ENCODE measurements around the gene E2F4. TPM values are rescaled to one million over a fixed set of nuclear protein-coding genes. Genes with fewer than 3 reads are reported as not detected.
A peak's percentile ranks its signal among the peaks of the same experiment; 100 is the strongest.

Gene E2F4
- total and polyA plus RNA-seq, 8 donors: 45.7 to 81.4 (median 53.9) TPM

DNA sequence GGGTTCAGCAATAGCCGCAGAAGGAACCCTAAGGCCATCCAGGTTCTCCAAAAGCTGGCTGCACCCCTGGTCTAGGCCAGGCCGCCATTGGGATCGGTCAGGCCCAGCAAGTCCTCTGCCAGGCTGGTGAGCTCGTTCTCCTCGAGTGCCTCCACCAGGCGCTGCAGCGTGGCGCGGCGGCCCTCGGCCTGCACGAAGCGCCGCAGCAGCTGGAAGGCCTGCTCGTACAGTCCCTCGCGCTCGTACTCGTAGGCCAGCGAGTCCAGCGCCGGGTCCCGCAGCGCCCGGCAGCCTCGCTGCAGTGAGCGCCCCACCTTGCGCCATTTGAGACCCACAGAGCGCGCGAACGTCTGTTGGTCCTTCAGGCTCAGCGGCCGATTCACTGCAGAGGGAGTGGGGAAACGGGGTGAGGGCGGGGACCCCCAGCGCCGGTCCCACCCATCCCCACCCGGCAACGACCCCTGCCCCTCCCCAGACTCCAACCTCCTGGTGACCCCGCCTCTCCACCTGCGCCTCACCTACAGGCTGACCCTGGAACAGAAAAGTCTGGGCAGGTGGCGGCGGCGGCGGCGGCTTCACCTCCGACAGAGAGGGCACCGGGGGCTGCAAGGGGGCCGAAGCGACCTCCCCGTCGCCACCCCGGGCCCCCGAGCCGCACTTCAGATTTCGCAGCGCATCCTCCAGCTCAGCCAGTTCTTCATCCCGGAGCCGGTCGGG, 37.2 kb upstream of the E2F4 start:
- DNase-seq (no peak), ATAC-seq (no peak)
- Histone ChIP-seq H3K27ac (no peak overlapping the region), H3K4me3 (no peak overlapping the region), H3K27me3 (peaks cover 0 to 39% of the 10 kb centered on the region in 2 donors), H3K4me1 (peaks cover 4 to 56% of the 10 kb centered on the region in 2 donors), H3K36me3 (peaks cover 0 to 11% of the 10 kb centered on the region in 2 donors), H3K9me3 (no peaks in the 10 kb centered on the region)
- intact Hi-C loops (cut with DNase I): loop anchor here in 1 of 2 donors (5.0 to 10.0 kb wide), 2 partner anchors 140 to 177 kb away; no protein-coding TSS in a partner anchor
- TF ChIP-seq, protein P1, sequence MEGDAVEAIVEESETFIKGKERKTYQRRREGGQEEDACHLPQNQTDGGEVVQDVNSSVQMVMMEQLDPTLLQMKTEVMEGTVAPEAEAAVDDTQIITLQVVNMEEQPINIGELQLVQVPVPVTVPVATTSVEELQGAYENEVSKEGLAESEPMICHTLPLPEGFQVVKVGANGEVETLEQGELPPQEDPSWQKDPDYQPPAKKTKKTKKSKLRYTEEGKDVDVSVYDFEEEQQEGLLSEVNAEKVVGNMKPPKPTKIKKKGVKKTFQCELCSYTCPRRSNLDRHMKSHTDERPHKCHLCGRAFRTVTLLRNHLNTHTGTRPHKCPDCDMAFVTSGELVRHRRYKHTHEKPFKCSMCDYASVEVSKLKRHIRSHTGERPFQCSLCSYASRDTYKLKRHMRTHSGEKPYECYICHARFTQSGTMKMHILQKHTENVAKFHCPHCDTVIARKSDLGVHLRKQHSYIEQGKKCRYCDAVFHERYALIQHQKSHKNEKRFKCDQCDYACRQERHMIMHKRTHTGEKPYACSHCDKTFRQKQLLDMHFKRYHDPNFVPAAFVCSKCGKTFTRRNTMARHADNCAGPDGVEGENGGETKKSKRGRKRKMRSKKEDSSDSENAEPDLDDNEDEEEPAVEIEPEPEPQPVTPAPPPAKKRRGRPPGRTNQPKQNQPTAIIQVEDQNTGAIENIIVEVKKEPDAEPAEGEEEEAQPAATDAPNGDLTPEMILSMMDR (IDR thresholded peaks at IDR 0.05): no peak

- Histone ChIP-seq H3K27ac (no peak overlapping the region), H3K4me1 (peaks cover 4 to 49% of the 10 kb centered on the region in 2 donors), H3K36me3 (peaks cover 0 to 11% of the 10 kb centered on the region in 2 donors), H3K27me3 (peaks cover 0 to 31% of the 10 kb centered on the region in 2 donors), H3K9me3 (no peaks in the 10 kb centered on the region), H3K4me3 (no peak overlapping the region)
- ATAC-seq: peak; percentile 62
- DNase-seq: peak; percentile 76 to 97 (median 84)
- TF ChIP-seq, protein P1 (IDR thresholded peaks at IDR 0.05): peak; percentile 97 to 98
- intact Hi-C loops (cut with DNase I): loop anchor here in 1 of 2 donors (5.0 to 10.0 kb wide), 2 partner anchors 141 to 178 kb away; no protein-coding TSS in a partner anchor
Observed at GRCh38 chr16:67155295-67156142, 36.4 kb upstream of the E2F4 start.

- peaks cover 0 to 11% of the 10 kb centered on the region in 2 donors for H3K36me3 ChIP-seq
- H3K4me3 ChIP-seq: no peak overlapping the region
- H3K9me3 ChIP-seq: no peaks in the 10 kb centered on the region
- DNase-seq: no peak
- intact Hi-C loops (cut with DNase I): loop anchor here in 1 of 2 donors (5.0 to 10.0 kb wide), 2 partner anchors 141 to 179 kb away; no protein-coding TSS in a partner anchor
- no peak for ATAC-seq
- H3K27ac ChIP-seq: no peak overlapping the region
- TF ChIP-seq, protein P1 (IDR thresholded peaks at IDR 0.05): no peak
- H3K4me1 ChIP-seq: peaks cover 8 to 46% of the 10 kb centered on the region in 2 donors
- peaks cover 0 to 25% of the 10 kb centered on the region in 2 donors for H3K27me3 ChIP-seq
Observed at GRCh38 chr16:67156143-67156844, 35.7 kb upstream of the E2F4 start.

DNA sequence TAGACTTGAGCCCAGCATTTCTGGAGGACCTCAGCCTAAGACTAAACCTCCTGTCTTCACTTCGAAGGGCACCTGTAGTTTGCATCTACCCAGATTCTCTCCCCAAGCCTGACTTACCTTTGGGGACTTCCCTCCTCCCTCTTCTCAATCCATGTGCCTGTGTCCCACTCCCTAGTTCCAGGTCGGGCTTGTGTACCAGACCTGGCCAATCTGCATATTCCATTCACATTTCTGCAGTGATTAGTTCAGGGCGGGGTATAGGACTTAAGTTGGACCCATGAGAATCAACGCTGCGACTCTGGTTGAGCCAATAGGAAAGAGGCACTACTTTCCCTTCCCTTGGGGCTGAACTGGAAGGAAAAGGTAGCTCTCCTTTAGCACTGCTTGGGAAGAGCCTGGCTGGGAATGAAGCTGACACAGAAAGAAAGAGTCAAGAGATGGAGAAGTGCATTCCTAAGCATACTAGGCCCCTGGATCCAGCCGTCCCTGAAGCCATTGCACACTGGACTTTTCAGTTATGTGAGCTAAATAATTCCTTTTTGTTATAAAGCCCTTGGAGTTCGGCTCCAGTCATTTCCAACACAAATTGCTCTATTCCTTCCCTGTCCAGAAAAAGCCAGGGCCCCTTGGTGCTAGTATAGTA, 34.7 kb upstream of the E2F4 start:
- intact Hi-C loops (cut with DNase I): loop anchor here in 1 of 2 donors (5.0 to 10.0 kb wide), 2 partner anchors 142 to 180 kb away; no protein-coding TSS in a partner anchor
- H3K36me3 ChIP-seq: peaks cover 0 to 11% of the 10 kb centered on the region in 2 donors
- H3K27me3 ChIP-seq: peaks cover 0 to 25% of the 10 kb centered on the region in 2 donors
- DNase-seq (no peak), ATAC-seq (no peak)
- no peak overlapping the region for H3K27ac ChIP-seq
- TF ChIP-seq, protein P1 (IDR thresholded peaks at IDR 0.05): no peak
- no peaks in the 10 kb centered on the region for H3K9me3 ChIP-seq
- H3K4me3 ChIP-seq: no peak overlapping the region
- H3K4me1 ChIP-seq: peaks cover 12 to 49% of the 10 kb centered on the region in 2 donors
